Measurements from ENCODE around the gene KIF26A. TPM values are rescaled to one million over a fixed set of nuclear protein-coding genes. Genes with fewer than 3 reads are reported as not detected.

Gene KIF26A
- total RNA-seq, 1 donor from 2014 or later = 6.3 TPM

- H3K9me3 ChIP-seq (ENCODE audit: control insufficient read depth in 3 of 3, low read length in 3 of 3) = no peaks in the 10 kb centered on the region
- no peak overlapping the region for H3K9ac ChIP-seq (ENCODE audit: low read depth in 1 of 3, low read length in 3 of 3)
- no peak overlapping the region for H3K27ac ChIP-seq (ENCODE audit: low read depth, low read length)
- H3K36me3 ChIP-seq (ENCODE audit: control insufficient read depth in 3 of 3, insufficient read depth in 3 of 3, low read length in 3 of 3) = no peaks in the 10 kb centered on the region
- no peaks in the 10 kb centered on the region for H3K4me1 ChIP-seq (ENCODE audit: control insufficient read depth in 3 of 3, insufficient read depth in 3 of 3, low read length in 3 of 3)
- H3K4me3 ChIP-seq (ENCODE audit: low read length in 3 of 3) = no peak overlapping the region
- H3K27me3 ChIP-seq (ENCODE audit: control insufficient read depth in 3 of 3, insufficient read depth in 3 of 3, low read length in 3 of 3) = peaks cover 18 to 37% (median 30%) of the 10 kb centered on the region in 3 donors
Measured at GRCh38 chr14:104175811-104176210, 37.4 kb downstream of the KIF26A start.

DNA sequence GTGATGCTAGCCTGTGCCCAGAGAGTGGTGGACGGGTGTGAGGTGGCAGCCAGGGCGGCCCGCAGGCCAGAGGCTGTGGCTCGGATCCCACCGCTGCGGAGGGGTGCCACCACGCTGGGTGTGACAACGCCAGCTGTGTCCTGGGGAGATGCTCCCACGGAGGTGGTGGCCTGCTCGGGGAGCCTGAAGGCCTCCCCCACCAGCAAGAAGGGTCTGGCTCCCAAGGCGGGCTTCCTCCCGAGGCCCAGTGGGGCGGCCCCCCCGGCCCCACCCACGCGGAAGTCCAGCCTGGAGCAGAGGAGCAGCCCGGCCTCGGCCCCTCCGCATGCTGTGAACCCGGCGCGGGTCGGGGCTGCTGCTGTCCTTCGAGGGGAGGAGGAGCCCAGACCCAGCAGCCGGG lies 38.2 kb downstream of the KIF26A start:
- Histone ChIP-seq H3K4me3 (ENCODE audit: low read length in 3 of 3) (no peak overlapping the region), H3K9me3 (ENCODE audit: control insufficient read depth in 3 of 3, low read length in 3 of 3) (no peaks in the 10 kb centered on the region), H3K9ac (ENCODE audit: low read depth in 1 of 3, low read length in 3 of 3) (no peak overlapping the region), H3K4me1 (ENCODE audit: control insufficient read depth in 3 of 3, insufficient read depth in 3 of 3, low read length in 3 of 3) (no peaks in the 10 kb centered on the region), H3K27me3 (ENCODE audit: control insufficient read depth in 3 of 3, insufficient read depth in 3 of 3, low read length in 3 of 3) (peaks cover 18 to 38% (median 33%) of the 10 kb centered on the region in 3 donors), H3K36me3 (ENCODE audit: control insufficient read depth in 3 of 3, insufficient read depth in 3 of 3, low read length in 3 of 3) (no peaks in the 10 kb centered on the region), H3K27ac (ENCODE audit: low read depth, low read length) (no peak overlapping the region)

GRCh38 chr14:104177411-104177810 lies 39.0 kb downstream of the KIF26A start:
- Histone ChIP-seq H3K27ac (ENCODE audit: low read depth, low read length) (no peak overlapping the region), H3K9me3 (ENCODE audit: control insufficient read depth in 3 of 3, low read length in 3 of 3) (no peaks in the 10 kb centered on the region), H3K27me3 (ENCODE audit: control insufficient read depth in 3 of 3, insufficient read depth in 3 of 3, low read length in 3 of 3) (peaks cover 11 to 36% (median 26%) of the 10 kb centered on the region in 3 donors), H3K36me3 (ENCODE audit: control insufficient read depth in 3 of 3, insufficient read depth in 3 of 3, low read length in 3 of 3) (no peaks in the 10 kb centered on the region), H3K4me3 (ENCODE audit: low read length in 3 of 3) (no peak overlapping the region), H3K9ac (ENCODE audit: low read depth in 1 of 3, low read length in 3 of 3) (no peak overlapping the region), H3K4me1 (ENCODE audit: control insufficient read depth in 3 of 3, insufficient read depth in 3 of 3, low read length in 3 of 3) (no peaks in the 10 kb centered on the region)

GRCh38 chr14:104178279-104178678 lies 39.9 kb downstream of the KIF26A start:
- H3K36me3 ChIP-seq (ENCODE audit: control insufficient read depth in 3 of 3, insufficient read depth in 3 of 3, low read length in 3 of 3) = no peaks in the 10 kb centered on the region
- H3K4me1 ChIP-seq (ENCODE audit: control insufficient read depth in 3 of 3, insufficient read depth in 3 of 3, low read length in 3 of 3) = no peaks in the 10 kb centered on the region
- H3K27me3 ChIP-seq (ENCODE audit: control insufficient read depth in 3 of 3, insufficient read depth in 3 of 3, low read length in 3 of 3) = peaks cover 7 to 29% (median 18%) of the 10 kb centered on the region in 3 donors
- H3K9ac ChIP-seq (ENCODE audit: low read depth in 1 of 3, low read length in 3 of 3) = no peak overlapping the region
- H3K27ac ChIP-seq (ENCODE audit: low read depth, low read length) = no peak overlapping the region
- H3K4me3 ChIP-seq (ENCODE audit: low read length in 3 of 3) = no peak overlapping the region
- no peaks in the 10 kb centered on the region for H3K9me3 ChIP-seq (ENCODE audit: control insufficient read depth in 3 of 3, low read length in 3 of 3)

DNA sequence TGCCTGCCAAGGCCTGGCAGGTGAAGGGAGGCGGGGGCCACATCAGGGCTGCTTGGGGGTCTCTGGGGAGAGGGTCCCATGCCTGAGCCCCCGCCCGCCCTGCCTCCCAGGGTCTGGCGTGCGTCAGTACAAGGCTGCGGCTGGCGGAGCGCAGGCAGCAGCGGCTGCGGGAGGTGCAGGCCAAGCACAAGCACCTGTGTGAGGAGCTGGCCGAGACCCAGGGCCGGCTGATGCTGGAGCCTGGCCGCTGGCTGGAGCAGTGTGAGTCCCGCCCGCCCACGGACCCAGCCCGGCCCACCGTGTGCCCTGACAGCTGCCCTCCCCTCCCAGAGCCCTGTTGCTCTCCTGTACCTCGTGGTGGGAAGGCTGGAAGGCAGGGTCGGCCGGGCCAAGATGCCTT lies 40.7 kb downstream of the KIF26A start:
- Histone ChIP-seq H3K4me3 (ENCODE audit: low read length in 3 of 3) (no peak overlapping the region), H3K4me1 (ENCODE audit: control insufficient read depth in 3 of 3, insufficient read depth in 3 of 3, low read length in 3 of 3) (peaks cover 0 to 1% (median 0%) of the 10 kb centered on the region in 3 donors), H3K9me3 (ENCODE audit: control insufficient read depth in 3 of 3, low read length in 3 of 3) (no peaks in the 10 kb centered on the region), H3K27ac (ENCODE audit: low read depth, low read length) (no peak overlapping the region), H3K36me3 (ENCODE audit: control insufficient read depth in 3 of 3, insufficient read depth in 3 of 3, low read length in 3 of 3) (no peaks in the 10 kb centered on the region), H3K27me3 (ENCODE audit: control insufficient read depth in 3 of 3, insufficient read depth in 3 of 3, low read length in 3 of 3) (peaks cover 8 to 21% (median 17%) of the 10 kb centered on the region in 3 donors), H3K9ac (ENCODE audit: low read depth in 1 of 3, low read length in 3 of 3) (no peak overlapping the region)

GRCh38 chr14:104179564-104180129 lies 41.3 kb downstream of the KIF26A start:
- Histone ChIP-seq H3K4me3 (ENCODE audit: low read length in 3 of 3) (no peak overlapping the region), H3K9ac (ENCODE audit: low read depth in 1 of 3, low read length in 3 of 3) (no peak overlapping the region)

DNA sequence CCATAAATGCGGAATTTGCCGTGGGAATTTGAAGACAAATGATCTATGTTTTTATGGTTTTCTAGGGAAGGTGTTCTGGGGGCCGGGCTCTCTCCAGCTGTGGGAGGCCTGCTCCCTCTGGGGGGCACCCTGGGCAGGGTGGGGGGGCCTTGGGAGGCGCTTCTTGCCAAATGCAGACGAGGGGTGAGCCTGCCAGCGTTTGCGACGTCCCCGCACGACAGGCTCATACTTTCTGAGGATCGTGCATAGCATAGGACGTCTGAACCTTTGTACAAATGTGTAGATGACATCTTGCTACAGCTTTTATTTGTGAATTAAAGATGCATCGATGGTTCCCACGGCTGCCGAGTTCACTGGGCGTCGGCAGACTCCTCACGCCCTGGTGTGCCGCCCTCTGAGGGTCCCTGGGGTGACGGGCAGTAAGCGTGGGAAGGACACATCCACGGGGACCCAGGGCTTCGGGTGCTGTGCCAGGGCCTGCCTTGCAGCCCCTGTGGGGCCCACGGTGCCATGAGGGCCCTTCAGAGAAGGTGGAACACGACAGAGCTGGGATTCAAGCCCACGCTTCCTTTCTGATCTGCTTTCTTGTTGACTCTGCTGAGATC lies 42.3 kb downstream of the KIF26A start:
- Histone ChIP-seq H3K9me3 (ENCODE audit: control insufficient read depth in 3 of 3, low read length in 3 of 3) (no peaks in the 10 kb centered on the region), H3K4me3 (ENCODE audit: low read length in 3 of 3) (no peak overlapping the region), H3K27me3 (ENCODE audit: control insufficient read depth in 3 of 3, insufficient read depth in 3 of 3, low read length in 3 of 3) (peaks cover 12 to 26% (median 21%) of the 10 kb centered on the region in 3 donors), H3K4me1 (ENCODE audit: control insufficient read depth in 3 of 3, insufficient read depth in 3 of 3, low read length in 3 of 3) (peaks cover 0 to 4% (median 0%) of the 10 kb centered on the region in 3 donors), H3K36me3 (ENCODE audit: control insufficient read depth in 3 of 3, insufficient read depth in 3 of 3, low read length in 3 of 3) (no peaks in the 10 kb centered on the region), H3K27ac (ENCODE audit: low read depth, low read length) (no peak overlapping the region), H3K9ac (ENCODE audit: low read depth in 1 of 3, low read length in 3 of 3) (no peak overlapping the region)

More at GRCh38 chr14:104179564-104180129, 41.3 kb downstream of the KIF26A start:
- H3K27ac ChIP-seq (ENCODE audit: low read depth, low read length) = no peak overlapping the region
- H3K4me1 ChIP-seq (ENCODE audit: control insufficient read depth in 3 of 3, insufficient read depth in 3 of 3, low read length in 3 of 3) = peaks cover 0 to 4% (median 0%) of the 10 kb centered on the region in 3 donors
- no peaks in the 10 kb centered on the region for H3K9me3 ChIP-seq (ENCODE audit: control insufficient read depth in 3 of 3, low read length in 3 of 3)
- no peaks in the 10 kb centered on the region for H3K36me3 ChIP-seq (ENCODE audit: control insufficient read depth in 3 of 3, insufficient read depth in 3 of 3, low read length in 3 of 3)
- peaks cover 12 to 26% (median 21%) of the 10 kb centered on the region in 3 donors for H3K27me3 ChIP-seq (ENCODE audit: control insufficient read depth in 3 of 3, insufficient read depth in 3 of 3, low read length in 3 of 3)

DNA sequence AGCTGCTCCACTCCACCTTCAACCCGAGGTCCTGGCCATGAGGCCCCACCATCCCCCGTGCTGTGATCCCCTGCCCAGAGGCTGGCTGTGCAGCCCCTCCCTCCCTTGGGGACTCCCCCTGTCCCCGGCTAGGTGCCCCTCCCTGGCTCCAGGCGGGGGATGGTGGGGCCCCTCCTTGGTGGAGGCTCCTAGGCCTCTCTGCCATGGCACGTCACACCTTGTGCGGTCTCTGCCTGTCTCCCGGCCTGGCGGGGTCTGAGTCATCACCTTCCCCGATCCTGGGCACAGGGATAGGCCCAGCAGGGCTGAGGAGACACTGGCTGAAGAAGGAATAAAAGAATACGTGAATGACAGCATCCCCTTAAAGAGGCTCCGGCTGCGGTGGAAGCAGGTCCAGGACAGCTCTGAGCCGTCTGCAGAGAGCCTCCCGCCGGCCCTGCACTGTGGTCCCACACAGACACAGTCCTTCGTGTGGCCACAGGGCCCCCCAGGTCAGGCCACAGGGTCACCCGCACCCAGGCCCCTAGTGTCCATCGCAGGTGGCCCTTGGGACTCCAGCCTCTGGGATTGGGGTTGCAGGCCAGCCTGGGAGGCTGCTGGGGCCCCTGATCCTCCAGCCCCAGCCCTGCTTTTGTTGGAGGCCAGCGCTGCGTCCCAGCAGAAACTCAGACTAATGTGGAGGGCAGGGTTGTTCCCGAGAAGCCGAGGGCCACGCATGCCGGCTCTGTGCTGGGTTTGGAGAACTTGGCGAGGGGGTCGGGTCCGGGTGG lies 43.6 kb downstream of the KIF26A start:
- Histone ChIP-seq H3K9ac (ENCODE audit: low read depth in 1 of 3, low read length in 3 of 3) (no peak overlapping the region), H3K4me1 (ENCODE audit: control insufficient read depth in 3 of 3, insufficient read depth in 3 of 3, low read length in 3 of 3) (peaks cover 0 to 4% (median 0%) of the 10 kb centered on the region in 3 donors)

GRCh38 chr14:104182857-104183425 lies 44.6 kb downstream of the KIF26A start:
- H3K36me3 ChIP-seq (ENCODE audit: control insufficient read depth in 3 of 3, insufficient read depth in 3 of 3, low read length in 3 of 3) = no peaks in the 10 kb centered on the region
- no peak overlapping the region for H3K9ac ChIP-seq (ENCODE audit: low read depth in 1 of 3, low read length in 3 of 3)
- peaks cover 0 to 5% (median 0%) of the 10 kb centered on the region in 3 donors for H3K4me1 ChIP-seq (ENCODE audit: control insufficient read depth in 3 of 3, insufficient read depth in 3 of 3, low read length in 3 of 3)
- no peak overlapping the region for H3K4me3 ChIP-seq (ENCODE audit: low read length in 3 of 3)
- H3K27me3 ChIP-seq (ENCODE audit: control insufficient read depth in 3 of 3, insufficient read depth in 3 of 3, low read length in 3 of 3) = peaks cover 12 to 34% (median 28%) of the 10 kb centered on the region in 3 donors
- no peaks in the 10 kb centered on the region for H3K9me3 ChIP-seq (ENCODE audit: control insufficient read depth in 3 of 3, low read length in 3 of 3)
- no peak overlapping the region for H3K27ac ChIP-seq (ENCODE audit: low read depth, low read length)

More for the DNA sequence above, 43.6 kb downstream of the KIF26A start:
- H3K27ac ChIP-seq (ENCODE audit: low read depth, low read length) = no peak overlapping the region
- no peak overlapping the region for H3K4me3 ChIP-seq (ENCODE audit: low read length in 3 of 3)
- no peaks in the 10 kb centered on the region for H3K36me3 ChIP-seq (ENCODE audit: control insufficient read depth in 3 of 3, insufficient read depth in 3 of 3, low read length in 3 of 3)
- H3K9me3 ChIP-seq (ENCODE audit: control insufficient read depth in 3 of 3, low read length in 3 of 3) = no peaks in the 10 kb centered on the region
- H3K27me3 ChIP-seq (ENCODE audit: control insufficient read depth in 3 of 3, insufficient read depth in 3 of 3, low read length in 3 of 3) = peaks cover 12 to 26% (median 25%) of the 10 kb centered on the region in 3 donors
